Measurements from ENCODE around the gene HK3. TPM values are rescaled to one million over a fixed set of nuclear protein-coding genes. Genes with fewer than 3 reads are reported as not detected.

The HK3 gene
- total and polyA plus RNA-seq, 2 experiments from 2014 or later, result not detected

DNA sequence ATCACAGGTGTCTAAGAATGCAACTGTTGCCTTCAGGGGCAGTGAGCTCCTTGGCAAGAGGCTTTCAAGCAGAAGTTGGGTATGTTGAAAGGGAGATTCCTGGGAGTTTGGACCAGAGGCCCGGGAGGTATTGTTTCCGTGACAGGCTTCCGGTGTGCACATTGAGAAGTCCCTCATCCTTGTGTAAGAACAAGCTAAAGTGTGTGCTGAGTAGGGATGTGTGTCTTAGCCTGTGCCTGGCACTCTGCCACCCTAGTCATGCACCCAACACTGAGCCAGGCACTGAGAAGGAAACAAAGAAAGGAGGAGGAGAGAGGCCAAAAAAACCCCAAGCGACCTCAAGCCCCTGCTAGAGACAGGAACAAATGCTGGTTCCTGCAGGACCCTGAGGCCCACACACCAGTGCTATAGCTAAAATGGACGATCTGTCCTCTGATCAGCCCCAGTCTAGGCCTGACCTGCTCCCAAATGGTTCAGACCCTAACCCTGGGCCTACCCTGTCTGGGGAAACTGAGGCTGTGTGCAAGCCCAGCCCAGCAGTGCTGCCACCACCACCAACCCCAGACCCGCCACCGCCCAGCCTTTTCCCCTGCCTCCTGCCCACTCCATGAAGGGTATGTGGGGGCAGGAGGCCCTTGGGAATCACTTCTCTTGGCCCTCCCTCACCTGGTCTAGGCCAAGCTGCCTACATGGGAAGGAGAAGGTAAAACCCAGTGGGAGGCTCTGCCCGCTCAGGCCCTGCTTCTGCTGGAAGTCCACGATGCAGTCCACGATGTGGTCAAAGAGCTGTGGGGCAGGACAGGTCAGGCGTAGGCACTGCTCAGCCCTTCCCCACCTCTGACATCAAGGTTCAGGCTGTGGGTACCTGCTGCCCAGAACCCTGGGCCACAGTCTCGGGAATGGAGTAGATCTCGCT is 12.6 kb downstream of the HK3 start (continued):
- TF ChIP-seq, protein P1, sequence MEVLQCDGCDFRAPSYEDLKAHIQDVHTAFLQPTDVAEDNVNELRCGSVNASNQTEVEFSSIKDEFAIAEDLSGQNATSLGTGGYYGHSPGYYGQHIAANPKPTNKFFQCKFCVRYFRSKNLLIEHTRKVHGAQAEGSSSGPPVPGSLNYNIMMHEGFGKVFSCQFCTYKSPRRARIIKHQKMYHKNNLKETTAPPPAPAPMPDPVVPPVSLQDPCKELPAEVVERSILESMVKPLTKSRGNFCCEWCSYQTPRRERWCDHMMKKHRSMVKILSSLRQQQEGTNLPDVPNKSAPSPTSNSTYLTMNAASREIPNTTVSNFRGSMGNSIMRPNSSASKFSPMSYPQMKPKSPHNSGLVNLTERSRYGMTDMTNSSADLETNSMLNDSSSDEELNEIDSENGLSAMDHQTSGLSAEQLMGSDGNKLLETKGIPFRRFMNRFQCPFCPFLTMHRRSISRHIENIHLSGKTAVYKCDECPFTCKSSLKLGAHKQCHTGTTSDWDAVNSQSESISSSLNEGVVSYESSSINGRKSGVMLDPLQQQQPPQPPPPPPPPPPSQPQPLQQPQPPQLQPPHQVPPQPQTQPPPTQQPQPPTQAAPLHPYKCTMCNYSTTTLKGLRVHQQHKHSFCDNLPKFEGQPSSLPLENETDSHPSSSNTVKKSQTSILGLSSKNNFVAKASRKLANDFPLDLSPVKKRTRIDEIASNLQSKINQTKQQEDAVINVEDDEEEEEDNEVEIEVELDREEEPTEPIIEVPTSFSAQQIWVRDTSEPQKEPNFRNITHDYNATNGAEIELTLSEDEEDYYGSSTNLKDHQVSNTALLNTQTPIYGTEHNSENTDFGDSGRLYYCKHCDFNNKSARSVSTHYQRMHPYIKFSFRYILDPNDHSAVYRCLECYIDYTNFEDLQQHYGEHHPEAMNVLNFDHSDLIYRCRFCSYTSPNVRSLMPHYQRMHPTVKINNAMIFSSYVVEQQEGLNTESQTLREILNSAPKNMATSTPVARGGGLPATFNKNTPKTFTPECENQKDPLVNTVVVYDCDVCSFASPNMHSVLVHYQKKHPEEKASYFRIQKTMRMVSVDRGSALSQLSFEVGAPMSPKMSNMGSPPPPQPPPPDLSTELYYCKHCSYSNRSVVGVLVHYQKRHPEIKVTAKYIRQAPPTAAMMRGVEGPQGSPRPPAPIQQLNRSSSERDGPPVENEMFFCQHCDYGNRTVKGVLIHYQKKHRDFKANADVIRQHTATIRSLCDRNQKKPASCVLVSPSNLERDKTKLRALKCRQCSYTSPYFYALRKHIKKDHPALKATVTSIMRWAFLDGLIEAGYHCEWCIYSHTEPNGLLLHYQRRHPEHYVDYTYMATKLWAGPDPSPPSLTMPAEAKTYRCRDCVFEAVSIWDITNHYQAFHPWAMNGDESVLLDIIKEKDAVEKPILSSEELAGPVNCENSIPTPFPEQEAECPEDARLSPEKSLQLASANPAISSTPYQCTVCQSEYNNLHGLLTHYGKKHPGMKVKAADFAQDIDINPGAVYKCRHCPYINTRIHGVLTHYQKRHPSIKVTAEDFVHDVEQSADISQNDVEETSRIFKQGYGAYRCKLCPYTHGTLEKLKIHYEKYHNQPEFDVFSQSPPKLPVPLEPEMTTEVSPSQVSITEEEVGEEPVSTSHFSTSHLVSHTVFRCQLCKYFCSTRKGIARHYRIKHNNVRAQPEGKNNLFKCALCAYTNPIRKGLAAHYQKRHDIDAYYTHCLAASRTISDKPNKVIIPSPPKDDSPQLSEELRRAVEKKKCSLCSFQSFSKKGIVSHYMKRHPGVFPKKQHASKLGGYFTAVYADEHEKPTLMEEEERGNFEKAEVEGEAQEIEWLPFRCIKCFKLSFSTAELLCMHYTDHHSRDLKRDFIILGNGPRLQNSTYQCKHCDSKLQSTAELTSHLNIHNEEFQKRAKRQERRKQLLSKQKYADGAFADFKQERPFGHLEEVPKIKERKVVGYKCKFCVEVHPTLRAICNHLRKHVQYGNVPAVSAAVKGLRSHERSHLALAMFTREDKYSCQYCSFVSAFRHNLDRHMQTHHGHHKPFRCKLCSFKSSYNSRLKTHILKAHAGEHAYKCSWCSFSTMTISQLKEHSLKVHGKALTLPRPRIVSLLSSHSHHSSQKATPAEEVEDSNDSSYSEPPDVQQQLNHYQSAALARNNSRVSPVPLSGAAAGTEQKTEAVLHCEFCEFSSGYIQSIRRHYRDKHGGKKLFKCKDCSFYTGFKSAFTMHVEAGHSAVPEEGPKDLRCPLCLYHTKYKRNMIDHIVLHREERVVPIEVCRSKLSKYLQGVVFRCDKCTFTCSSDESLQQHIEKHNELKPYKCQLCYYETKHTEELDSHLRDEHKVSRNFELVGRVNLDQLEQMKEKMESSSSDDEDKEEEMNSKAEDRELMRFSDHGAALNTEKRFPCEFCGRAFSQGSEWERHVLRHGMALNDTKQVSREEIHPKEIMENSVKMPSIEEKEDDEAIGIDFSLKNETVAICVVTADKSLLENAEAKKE (CRISPR knock-in tag; IDR thresholded peaks at IDR 0.05), result no peak

DNA sequence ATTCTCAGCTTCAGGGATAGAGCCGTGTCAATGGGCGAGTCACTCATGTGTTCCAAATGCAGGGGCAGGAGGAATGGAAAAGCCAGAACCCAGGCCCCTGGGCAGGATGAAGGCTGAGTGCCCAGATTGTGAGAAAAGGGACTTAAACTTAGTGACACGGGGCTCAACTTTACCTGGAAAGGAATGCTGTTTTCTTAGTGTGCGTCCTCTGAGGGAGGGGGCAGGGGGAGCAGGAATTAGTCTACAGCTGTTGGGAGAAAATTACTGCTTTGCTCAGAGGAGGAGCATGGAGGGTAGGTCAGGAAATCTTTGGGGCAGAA is 14.6 kb downstream of the HK3 start:
- no peak overlapping the region for H3K4me2 ChIP-seq
- no peaks in the 10 kb centered on the region for H3K36me3 Mint-ChIP-seq (ENCODE audit: low read depth)
- H3K9me3 Mint-ChIP-seq, result no peaks in the 10 kb centered on the region
- no peak overlapping the region for H3K4me3 ChIP-seq
- H3K36me3 ChIP-seq (ENCODE audit: insufficient read depth), result no peaks in the 10 kb centered on the region
- no peaks in the 10 kb centered on the region for H4K20me1 ChIP-seq (replicated peaks; ENCODE audit: insufficient read depth)
- no peak overlapping the region for H3K27ac Mint-ChIP-seq
- H3F3A ChIP-seq (replicated peaks; ENCODE audit: low read depth), result no peaks in the 10 kb centered on the region
- H3K4me3 Mint-ChIP-seq, result no peak overlapping the region
- no peaks in the 10 kb centered on the region for H3K27me3 ChIP-seq (ENCODE audit: insufficient read depth)
- no peak overlapping the region for H2AFZ ChIP-seq
- no peak for TF ChIP-seq NANOG (IDR thresholded peaks at IDR 0.05; ENCODE audit: borderline replicate concordance)
- H3K79me2 ChIP-seq (replicated peaks; ENCODE audit: insufficient read depth), result no peaks in the 10 kb centered on the region
- H3K27ac ChIP-seq (ENCODE audit: low read depth), result no peak overlapping the region
- no peak for ATAC-seq
- no peaks in the 10 kb centered on the region for H3K4me1 ChIP-seq (ENCODE audit: insufficient read depth)
- DNase-seq (ENCODE audit: low spot score), result no peak
- no peaks in the 10 kb centered on the region for H3K9me2 ChIP-seq (ENCODE audit: insufficient read depth)
- peaks cover 9% of the 10 kb centered on the region; the same call in 1 of the 3 replicates for H3K4me1 Mint-ChIP-seq
- H3K27me3 Mint-ChIP-seq (ENCODE audit: insufficient read depth, low read depth, poor library complexity), result peaks cover 8% of the 10 kb centered on the region
